Brain pericyte (primary cell): ENCODE data around the gene LBR.

Source experiments
- DNase-seq: peaks from one replicate; pipeline ENCODE4 v3.0.0-alpha.2; 2012; ENCODE audit warnings: low read depth, low spot score

Gene LBR

GRCh38 chr1:225464851-225465792, 37.3 kb upstream of the LBR start:
- no peak for DNase-seq

GRCh38 chr1:225462714-225463574, 35.1 kb upstream of the LBR start:
- no peak for DNase-seq

GRCh38 chr1:225462429-225462713, 34.5 kb upstream of the LBR start:
- no peak for DNase-seq

DNA sequence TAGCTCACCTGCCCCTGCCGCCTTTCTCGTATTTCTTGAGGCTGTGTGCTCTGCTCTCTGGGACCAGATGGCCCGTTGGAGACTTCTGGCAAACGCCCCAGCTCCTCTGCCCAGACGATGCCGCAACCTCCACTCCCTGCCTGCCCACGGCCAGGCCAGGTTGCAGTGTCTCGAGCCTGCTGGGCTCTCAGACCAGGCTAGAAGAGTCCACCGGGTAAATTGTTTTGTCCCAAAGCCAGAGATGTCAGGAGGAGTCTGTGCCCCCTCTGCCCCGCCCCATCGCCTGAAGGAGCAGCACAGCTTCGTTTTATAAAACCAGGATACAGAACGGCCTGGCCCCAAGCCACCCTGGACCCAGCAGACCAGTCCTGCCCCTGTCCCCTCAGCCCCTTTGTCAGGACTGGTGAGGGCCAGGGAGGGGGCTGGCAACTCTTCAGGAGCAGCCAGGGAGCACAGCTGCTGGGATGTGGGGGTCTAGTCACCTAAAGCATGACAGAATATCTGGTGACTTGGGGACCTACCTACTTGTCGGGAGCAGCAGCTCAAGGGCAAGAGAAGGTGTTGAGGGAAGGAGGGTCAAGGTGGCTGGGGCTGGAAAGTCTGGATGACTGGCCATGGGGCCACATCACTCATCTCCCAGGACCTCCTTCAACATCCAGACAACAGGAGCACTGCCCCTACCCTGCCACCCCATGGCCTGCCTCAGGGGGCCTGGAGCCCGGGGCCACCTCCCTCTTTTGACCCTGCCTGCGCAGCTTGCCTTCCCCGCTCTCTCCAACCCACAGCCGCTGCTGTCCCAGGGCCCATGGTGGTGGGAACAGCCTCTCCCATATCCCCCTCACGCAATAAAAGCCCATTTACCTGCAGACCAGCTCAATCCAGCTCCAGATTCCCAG, 33.9 kb upstream of the LBR start:
- no peak for DNase-seq

DNA sequence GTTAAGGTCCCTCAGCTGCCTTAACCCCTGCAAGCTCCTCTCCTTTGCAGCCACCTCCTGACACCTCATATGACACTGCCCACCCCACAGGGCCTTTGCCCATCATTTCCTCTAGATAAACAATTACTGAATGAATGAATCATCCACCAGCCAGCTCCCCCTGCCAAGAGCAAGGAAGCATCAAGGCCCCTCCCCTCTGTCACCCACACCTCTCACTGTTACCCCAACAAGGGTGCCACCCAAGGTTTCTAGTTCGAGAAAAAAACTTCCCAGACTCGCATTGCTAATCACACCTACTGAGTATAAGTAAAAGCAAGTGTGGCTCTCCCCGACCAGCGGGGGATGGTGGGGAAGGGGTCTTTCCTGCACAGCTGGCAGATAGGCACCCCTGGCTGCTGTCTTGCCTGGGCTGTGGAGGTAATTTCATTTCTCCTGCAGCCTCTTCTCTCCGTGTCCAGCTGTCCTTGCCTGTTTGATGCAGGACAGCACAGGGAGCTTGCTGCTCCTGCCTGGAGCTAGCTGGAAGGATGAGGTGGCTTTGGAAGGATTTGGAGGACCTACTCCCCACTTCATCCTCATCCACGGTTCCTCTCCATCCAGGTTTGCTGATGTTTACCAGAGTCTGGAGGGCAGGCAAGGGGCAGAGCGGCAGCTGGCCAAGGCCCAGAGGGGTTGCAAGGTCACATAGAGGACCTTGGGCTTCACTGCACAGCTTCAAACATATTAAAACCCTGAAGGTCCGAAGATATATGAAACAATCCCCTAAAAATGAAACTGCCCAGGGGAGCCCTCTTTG, 33.1 kb upstream of the LBR start:
- DNase-seq, result no peak

DNA sequence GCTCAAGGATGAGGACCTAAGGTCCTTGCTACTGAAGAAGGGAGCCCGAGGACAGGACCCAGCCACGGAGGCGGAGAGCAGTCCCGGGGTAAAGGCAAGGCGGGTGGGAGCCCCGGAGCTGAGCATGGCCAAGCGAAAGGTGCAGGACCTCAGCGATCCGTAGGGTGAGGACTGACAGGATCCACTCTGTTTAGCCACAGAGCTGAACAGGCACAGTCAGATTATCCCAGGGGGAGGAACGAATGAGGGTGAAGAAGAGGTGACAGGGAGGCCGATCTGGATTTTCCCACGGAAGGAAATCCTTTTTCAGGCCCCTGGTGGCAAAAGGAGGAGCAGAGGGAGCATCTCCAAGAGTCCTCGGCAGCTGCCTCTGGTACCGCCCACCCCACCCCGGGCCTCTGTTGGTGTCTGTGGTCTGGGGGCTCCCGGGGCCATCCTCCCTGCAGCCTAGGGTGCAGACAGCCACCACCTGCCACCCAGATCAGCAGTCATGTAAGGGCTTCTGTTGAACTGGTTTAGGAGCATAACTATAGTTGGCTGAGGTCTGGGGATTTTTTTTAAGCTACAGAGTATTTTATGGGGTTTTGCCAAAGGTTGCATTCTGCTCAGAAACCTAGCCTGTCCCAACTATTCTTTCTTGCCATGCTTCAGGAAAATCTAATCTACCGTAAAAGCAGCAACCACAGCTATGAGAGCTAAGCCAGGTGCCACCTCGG, 32.3 kb upstream of the LBR start:
- no peak for DNase-seq

DNA sequence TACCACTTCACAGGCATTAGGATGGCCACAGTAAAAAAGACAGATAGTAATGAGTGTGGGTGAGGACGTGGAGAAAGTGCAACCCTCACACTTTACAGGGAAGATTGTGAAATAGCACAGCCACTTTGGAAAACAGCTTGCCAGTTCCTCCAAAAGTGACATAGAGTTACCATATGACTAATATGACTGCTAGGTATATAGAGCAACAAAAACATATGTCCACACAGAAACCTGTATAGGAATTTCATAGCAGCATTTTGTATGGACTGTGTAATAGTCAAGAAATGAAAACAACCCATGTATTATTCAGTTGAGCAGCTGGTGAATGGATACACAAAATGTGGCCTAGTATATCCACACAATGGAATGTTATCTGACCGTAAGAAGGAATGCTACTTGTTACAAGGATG, 30.4 kb upstream of the LBR start:
- no peak for DNase-seq

DNA sequence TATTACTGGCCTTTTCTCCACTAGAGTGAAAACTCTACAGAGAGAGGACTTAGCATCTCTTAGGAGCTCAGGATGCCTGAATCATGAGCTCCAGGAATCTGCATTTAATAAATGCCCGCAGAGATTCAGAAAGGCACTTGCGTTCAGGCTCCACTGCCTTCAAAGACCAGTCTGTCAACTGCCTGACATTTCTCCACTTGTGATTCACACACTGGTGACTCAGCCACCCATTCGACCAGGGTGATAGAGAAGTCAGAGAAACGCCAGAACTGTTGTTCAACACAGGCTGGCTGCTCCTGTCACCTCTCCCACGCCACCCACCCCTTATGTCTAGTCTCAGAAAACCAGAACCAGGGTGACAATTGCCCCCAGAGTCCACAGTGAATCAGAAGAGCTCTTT, 26.9 kb upstream of the LBR start:
- no peak for DNase-seq

DNA sequence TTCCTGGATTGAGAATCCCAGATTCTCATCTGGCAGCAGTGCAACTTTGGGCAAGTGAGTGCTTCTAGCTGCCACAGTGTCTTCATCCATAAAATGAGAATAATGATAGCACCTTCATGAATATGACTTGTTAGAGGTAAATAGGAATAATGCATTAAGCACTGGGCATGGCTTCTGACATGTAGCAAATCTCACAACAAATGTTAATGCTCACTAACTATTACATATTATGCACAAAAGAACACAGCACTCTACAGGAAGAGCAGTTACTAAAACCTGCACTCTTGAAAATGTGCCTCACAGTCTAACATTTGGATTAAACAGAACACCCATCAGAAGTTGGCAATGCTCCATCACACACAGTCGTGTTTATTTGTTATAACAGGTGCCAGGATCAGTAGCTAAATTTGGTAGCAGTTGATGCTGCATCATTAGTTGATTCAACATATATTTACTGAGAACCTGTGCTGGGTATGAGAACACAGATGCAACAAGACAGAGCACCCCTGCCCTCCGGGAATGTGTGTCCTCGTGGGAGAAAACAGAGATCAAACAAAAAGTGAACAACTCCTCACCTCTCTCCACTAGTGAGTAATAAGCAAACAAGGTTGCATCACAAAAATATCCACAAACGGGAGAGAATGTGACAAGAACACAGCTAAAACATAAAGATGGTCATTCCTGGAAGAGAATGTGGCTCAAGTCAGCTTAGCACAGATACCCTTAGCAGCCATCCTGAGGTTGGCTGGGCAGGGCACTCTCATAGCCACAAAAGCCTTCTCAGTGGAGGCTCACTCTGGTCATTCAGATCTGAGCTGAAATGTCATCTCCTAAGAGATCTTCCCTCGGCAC, 26.2 kb upstream of the LBR start:
- DNase-seq, result no peak

DNA sequence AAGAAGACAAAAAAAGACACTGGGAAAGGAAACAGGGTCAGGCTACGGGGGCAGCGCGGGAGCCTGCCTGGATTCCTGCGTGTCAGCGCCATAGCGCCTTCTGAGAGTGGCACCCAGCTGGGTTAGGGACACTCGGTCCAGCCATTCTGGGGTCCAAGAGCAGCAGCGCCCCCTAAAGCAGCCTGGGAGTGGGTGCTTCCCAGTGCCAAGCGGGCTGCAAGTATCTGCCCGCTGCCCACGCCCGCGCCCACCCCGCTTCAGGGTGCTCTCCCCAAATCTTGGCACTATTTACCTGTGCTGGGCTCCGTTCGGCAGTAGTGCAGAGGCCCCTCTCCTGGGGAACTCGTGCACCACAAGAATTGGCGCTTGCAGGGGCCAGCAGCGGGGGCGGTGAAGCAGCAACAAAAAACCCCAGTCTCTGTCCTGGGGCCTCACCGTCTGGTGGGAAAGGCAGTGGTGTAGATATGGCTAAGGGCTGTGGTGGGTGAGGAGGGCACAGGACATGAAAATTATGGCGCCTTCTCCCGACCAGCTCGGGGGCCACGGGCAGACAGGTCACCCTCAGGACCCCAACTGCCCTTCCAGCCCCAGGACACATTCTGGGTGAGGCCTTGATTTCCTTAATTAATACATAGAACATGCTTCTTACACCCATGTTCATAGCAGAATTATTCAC, 24.1 kb upstream of the LBR start:
- no peak for DNase-seq

- DNase-seq, result no peak
Observed at GRCh38 chr1:225451340-225451739, 23.5 kb upstream of the LBR start.

GRCh38 chr1:225450491-225451191, 22.8 kb upstream of the LBR start:
- DNase-seq, result no peak

GRCh38 chr1:225449774-225450173, 21.9 kb upstream of the LBR start:
- no peak for DNase-seq

- DNase-seq, result no peak
Observed at GRCh38 chr1:225449261-225449660, 21.4 kb upstream of the LBR start.

DNA sequence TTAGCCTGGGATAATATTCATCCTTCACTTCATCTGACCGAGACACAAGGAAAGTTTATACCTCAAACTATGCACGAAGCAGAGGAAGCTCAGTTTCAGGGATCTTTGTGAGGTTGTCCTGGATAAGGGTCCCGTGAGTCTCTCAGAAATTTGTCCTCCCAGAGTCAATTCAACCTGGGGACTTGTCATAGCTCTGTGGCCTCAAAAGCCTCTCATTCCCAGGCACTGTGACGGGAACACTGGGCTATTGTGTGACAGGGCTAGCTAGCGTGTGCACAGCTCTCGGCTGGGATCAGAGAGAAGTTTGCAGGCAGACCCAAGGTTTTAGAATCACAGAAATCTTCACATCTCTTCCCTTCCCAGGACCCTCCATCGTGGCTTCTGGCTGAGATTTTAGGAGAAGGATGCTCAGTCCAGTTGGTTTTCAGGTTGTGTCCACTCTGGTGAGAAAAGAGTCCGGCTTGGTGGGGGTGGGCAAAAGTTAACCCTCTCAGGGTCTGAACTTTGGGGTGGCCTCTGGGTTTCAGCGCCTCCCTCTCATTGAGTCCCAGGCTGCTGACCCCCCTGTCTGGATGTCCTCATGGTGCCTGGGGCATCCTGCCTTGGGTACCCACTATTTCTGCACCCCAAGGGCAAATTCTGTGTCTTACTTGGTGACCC, 20.4 kb upstream of the LBR start:
- DNase-seq, result no peak

GRCh38 chr1:225447650-225448089, 19.8 kb upstream of the LBR start:
- no peak for DNase-seq

GRCh38 chr1:225446981-225447615, 19.3 kb upstream of the LBR start:
- DNase-seq, result no peak
